T-helper 2 cell treated with Interferon-gamma antibody and Interleukin-4, amounts not matched to agents 5 μg/mL and 100 μg/mL, for 36 hours (primary cell): Measurements from ENCODE around the gene KRTAP12-1.

Experiments
- DNase-seq: peaks from one replicate; pipeline ENCODE4 v3.0.0; 2021; ENCODE audit warnings: low spot score
- H3K27ac Mint-ChIP-seq: one replicate; pipeline ENCODE4 v1.8.0; 2021; ENCODE audit warnings: mild to moderate bottlenecking, mixed read lengths
- H3K27me3 Mint-ChIP-seq: one replicate; pipeline ENCODE4 v1.8.0; 2021; ENCODE audit warnings: low read depth, mixed read lengths
- H3K36me3 Mint-ChIP-seq: one replicate; pipeline ENCODE4 v1.8.0; 2021; ENCODE audit warnings: low read depth, mixed read lengths
- H3K4me1 Mint-ChIP-seq: one replicate; pipeline ENCODE4 v1.8.0; 2021; ENCODE audit warnings: low read depth, mixed read lengths
- H3K4me3 Mint-ChIP-seq: one replicate; pipeline ENCODE4 v1.8.0; 2022; ENCODE audit warnings: mild to moderate bottlenecking, moderate library complexity, mixed read lengths
- H3K9me3 Mint-ChIP-seq: one replicate; pipeline ENCODE4 v1.8.0; 2021; ENCODE audit warnings: mixed read lengths

The KRTAP12-1 gene

DNA sequence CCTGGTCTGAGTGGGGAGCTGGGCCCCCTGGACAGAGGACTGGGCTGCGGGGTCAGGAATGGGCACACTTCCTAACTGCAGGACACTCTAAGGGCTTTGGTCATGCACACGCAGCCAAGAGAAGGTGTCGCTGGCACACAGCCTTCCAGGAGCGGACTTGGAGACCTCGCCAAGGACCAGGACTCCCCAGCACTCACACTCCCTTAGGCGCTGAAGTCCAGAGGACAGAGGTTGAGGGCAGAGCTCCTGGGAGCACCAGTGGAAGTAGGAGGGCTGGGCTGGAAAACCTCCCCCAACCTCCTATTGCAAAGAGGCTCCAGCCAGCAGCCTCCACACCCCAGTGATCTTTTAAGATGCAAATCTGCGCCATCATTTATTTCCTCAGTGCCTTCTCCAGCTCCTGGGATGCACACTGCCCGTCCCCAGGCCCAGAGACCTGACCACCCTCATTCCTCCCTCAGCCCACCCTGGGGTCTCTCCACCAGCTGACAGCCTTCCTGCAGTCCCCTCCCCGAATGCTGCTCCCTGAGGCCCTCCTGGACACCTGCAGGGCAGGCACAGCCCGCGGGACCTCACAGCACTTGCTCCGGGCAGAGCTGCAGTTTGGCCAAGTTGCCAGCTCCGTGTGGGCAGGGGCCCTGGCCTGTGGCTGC, 26.4 kb upstream of the KRTAP12-1 start:
- Mint-ChIP-seq H3K27ac (no peak overlapping the region), H3K9me3 (peaks cover 13% of the 10 kb centered on the region), H3K4me1 (peaks cover 1% of the 10 kb centered on the region), H3K27me3 (peaks cover 84% of the 10 kb centered on the region), H3K36me3 (peaks cover 2% of the 10 kb centered on the region), H3K4me3 (no peak overlapping the region)
- DNase-seq: no peak

DNA sequence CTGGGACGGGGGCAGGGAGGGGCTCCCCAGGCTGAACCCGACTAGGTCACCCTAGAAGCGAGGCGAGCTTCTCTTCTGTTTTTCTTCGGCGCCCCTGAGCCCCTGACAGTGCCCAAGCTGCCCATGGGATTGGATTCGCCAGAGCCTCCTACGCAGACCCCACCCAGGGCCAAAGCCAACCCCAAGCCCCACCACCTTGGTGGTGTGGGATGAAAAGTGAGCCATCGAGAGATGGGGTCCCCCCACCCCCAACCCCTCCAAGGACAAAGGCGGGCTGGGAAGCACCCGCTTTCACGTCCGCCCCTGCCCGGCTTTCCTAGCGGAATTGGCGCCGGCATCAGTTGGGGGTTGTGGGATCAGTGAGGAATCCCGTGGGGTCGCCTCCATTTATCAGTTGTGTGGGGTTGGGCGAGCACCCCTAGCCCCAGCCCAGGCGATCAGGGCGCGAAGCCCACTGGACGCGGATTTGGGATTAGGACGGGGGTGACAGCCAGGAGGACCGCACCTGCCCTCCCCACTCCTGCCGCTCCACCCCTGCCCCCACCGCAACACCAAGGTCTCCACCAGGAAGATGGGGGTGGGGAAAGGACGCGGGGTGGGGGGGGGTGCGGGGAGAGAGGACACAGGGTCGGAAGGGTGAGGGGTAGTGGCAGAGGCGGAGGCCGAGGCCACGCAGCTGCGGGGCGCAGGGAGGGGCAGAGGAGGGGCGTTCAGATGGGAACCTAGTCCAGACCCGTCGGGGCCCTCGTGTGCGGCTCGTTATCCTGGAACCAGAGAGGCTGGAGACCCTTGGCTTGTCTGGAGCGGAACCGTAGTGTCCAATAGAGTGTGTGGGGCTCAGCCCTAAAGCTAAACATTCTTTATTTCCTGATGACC, 25.0 kb upstream of the KRTAP12-1 start:
- Mint-ChIP-seq H3K27me3 (peaks cover 80% of the 10 kb centered on the region), H3K9me3 (peaks cover 13% of the 10 kb centered on the region), H3K27ac (no peak overlapping the region), H3K4me1 (peaks cover 1% of the 10 kb centered on the region), H3K36me3 (peaks cover 2% of the 10 kb centered on the region), H3K4me3 (no peak overlapping the region)
- no peak for DNase-seq

GRCh38 chr21:44706026-44706705, 24.2 kb upstream of the KRTAP12-1 start:
- Mint-ChIP-seq H3K27me3 (peaks cover 79% of the 10 kb centered on the region), H3K27ac (no peak overlapping the region), H3K36me3 (peaks cover 2% of the 10 kb centered on the region), H3K9me3 (peaks cover 13% of the 10 kb centered on the region), H3K4me3 (no peak overlapping the region), H3K4me1 (peaks cover 1% of the 10 kb centered on the region)
- no peak for DNase-seq

DNA sequence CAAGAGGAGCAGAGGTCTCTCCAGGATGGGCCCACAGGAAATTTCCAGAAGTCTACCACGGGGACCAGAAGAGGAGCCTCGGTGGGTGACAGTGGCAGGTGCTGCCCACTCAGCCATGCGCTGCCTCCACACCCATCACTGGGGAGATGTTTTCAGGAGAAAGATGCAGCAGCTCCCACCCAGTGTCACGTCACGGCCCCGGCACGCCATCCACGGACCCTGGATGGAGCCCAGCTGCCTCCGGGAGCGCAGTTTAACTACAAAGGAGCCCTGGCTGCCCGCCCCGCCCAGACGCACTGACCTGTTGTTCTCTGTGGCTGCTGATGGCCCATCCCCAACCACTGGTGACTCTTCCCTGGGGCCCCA, 22.7 kb upstream of the KRTAP12-1 start:
- Mint-ChIP-seq H3K4me3 (no peak overlapping the region), H3K27me3 (peaks cover 68% of the 10 kb centered on the region), H3K36me3 (peaks cover 2% of the 10 kb centered on the region), H3K9me3 (peaks cover 13% of the 10 kb centered on the region), H3K27ac (no peak overlapping the region), H3K4me1 (no peaks in the 10 kb centered on the region)
- no peak for DNase-seq

GRCh38 chr21:44703731-44704635, 22.0 kb upstream of the KRTAP12-1 start:
- Mint-ChIP-seq H3K27me3 (peaks cover 65% of the 10 kb centered on the region), H3K4me1 (no peaks in the 10 kb centered on the region), H3K27ac (no peak overlapping the region), H3K4me3 (no peak overlapping the region), H3K9me3 (peaks cover 13% of the 10 kb centered on the region), H3K36me3 (peaks cover 2% of the 10 kb centered on the region)
- DNase-seq: no peak

- no peak for DNase-seq
- H3K27ac Mint-ChIP-seq: no peak overlapping the region
- H3K4me1 Mint-ChIP-seq: no peaks in the 10 kb centered on the region
- peaks cover 66% of the 10 kb centered on the region for H3K27me3 Mint-ChIP-seq
- no peak overlapping the region for H3K4me3 Mint-ChIP-seq
- peaks cover 13% of the 10 kb centered on the region for H3K9me3 Mint-ChIP-seq
- H3K36me3 Mint-ChIP-seq: peaks cover 2% of the 10 kb centered on the region
Observed at GRCh38 chr21:44702973-44703730, 21.2 kb upstream of the KRTAP12-1 start.

- Mint-ChIP-seq H3K4me3 (no peak overlapping the region), H3K36me3 (peaks cover 2% of the 10 kb centered on the region), H3K9me3 (peaks cover 13% of the 10 kb centered on the region), H3K27ac (no peak overlapping the region), H3K27me3 (peaks cover 66% of the 10 kb centered on the region), H3K4me1 (no peaks in the 10 kb centered on the region)
- no peak for DNase-seq
Observed at GRCh38 chr21:44702111-44702972, 20.4 kb upstream of the KRTAP12-1 start.

DNA sequence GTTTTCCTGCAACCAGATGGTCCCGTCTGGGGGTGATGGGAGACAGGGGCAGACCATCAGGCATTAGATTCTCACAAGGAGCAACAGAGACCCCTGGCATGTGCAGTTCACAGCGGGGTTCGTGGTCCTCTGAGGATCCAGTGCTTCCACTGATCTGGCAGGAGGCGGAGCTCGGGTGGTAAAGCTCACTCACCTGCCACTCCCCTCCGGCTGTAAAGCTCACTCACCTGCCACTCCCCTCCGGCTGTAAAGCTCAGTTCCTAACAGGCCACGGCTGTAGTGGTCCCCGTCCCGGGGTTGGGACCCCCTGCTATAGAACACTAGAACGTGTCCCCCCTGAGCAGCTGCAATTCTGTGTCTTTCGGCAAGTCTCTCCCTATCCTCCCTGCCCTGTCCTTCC, 19.6 kb upstream of the KRTAP12-1 start:
- peaks cover 13% of the 10 kb centered on the region for H3K9me3 Mint-ChIP-seq
- peaks cover 66% of the 10 kb centered on the region for H3K27me3 Mint-ChIP-seq
- no peak overlapping the region for H3K4me3 Mint-ChIP-seq
- no peak for DNase-seq
- H3K4me1 Mint-ChIP-seq: no peaks in the 10 kb centered on the region
- H3K36me3 Mint-ChIP-seq: peaks cover 2% of the 10 kb centered on the region
- no peak overlapping the region for H3K27ac Mint-ChIP-seq

GRCh38 chr21:44701023-44701400, 19.0 kb upstream of the KRTAP12-1 start:
- Mint-ChIP-seq H3K4me1 (no peaks in the 10 kb centered on the region), H3K27ac (no peak overlapping the region), H3K4me3 (no peak overlapping the region), H3K36me3 (peaks cover 2% of the 10 kb centered on the region), H3K9me3 (peaks cover 9% of the 10 kb centered on the region), H3K27me3 (peaks cover 66% of the 10 kb centered on the region)
- no peak for DNase-seq

DNA sequence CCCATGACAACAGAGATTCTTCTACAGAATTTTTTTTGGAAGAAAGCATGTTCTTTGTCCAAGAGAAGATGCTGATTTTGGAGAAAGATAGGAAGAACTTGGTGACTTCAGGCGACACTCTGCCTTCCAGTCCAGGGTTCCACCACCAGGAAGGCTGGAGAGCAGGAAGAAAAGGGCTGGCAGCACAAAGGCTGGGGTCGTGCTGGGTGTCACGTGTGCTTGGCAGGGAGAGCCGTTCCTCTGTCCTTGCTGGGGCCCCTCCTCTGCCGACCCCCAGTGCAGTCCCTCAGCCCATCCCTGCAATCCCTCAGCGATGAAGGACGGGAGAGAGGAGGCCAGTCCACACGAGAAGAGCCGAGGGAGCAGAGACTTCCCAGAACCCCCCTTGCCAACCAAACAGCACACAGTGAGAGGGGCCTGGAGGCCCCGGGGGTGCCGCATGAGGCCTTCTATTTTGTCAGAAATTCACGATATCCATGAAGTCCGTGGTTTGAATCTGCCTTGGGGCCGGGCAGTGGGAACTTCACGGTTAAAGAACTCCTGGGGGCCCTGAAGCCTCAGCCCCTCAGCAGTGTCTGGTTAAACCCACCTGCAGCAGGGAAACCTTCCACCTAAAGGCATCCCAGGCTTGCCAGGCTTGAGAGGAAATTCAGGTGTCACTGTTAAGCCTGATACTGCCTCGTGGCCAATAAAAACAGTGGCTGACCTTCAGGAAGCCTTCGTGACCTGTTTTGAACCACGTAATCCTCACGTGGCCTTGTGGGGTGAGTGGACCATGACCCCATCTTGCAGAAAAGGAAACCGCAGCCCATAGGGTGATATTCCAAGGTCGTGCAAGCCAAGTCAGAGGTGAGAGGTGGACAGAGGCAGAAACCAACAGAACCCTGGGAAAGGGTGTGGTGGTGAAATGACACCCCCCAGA, 18.4 kb upstream of the KRTAP12-1 start:
- peaks cover 66% of the 10 kb centered on the region for H3K27me3 Mint-ChIP-seq
- peaks cover 4% of the 10 kb centered on the region for H3K9me3 Mint-ChIP-seq
- H3K36me3 Mint-ChIP-seq: peaks cover 2% of the 10 kb centered on the region
- no peak overlapping the region for H3K4me3 Mint-ChIP-seq
- no peak overlapping the region for H3K27ac Mint-ChIP-seq
- no peak for DNase-seq
- no peaks in the 10 kb centered on the region for H3K4me1 Mint-ChIP-seq

- Mint-ChIP-seq H3K27me3 (peaks cover 58% of the 10 kb centered on the region), H3K4me3 (no peak overlapping the region)
- DNase-seq: no peak
Observed at GRCh38 chr21:44699502-44700001, 17.6 kb upstream of the KRTAP12-1 start.

More at GRCh38 chr21:44699502-44700001, 17.6 kb upstream of the KRTAP12-1 start:
- Mint-ChIP-seq H3K36me3 (no peaks in the 10 kb centered on the region), H3K4me1 (no peaks in the 10 kb centered on the region), H3K27ac (no peak overlapping the region), H3K9me3 (no peaks in the 10 kb centered on the region)
